Uterine smooth muscle cell (primary cell): ENCODE measurements around the gene APOH. TPM values are rescaled to one million over a fixed set of nuclear protein-coding genes. Genes with fewer than 3 reads are reported as not detected.

Experiments
- total RNA-seq: library from RNA; depleted of rRNA; stranded (reverse); fragments of >200 nt; gene quantifications from 2 replicates; pipeline ENCODE4 v1.2.3, GENCODE V29; 2014

Gene APOH
- total RNA-seq, result not detected in 2 replicates

GRCh38 chr17:66228887-66229782 lies at the start of gene APOH:
Gene APOH (minus strand): TSS chr17:66229415. CDS start chr17:66229379, 36 bp downstream.

GRCh38 chr17:66191593-66192377 lies 37.4 kb downstream of the APOH start, which contains the start of gene CEP112:
Gene CEP112 (minus strand): TSS chr17:66192133.

Other genes starting within 250 kb of the APOH start
- 9.2 and 11.1 TPM in 2 replicates for gene CEP112, start 37.3 kb downstream of the APOH start, total RNA-seq
- 24.8 and 46.7 TPM in 2 replicates for gene PRKCA, start 73.2 kb upstream of the APOH start, total RNA-seq